ENCODE data around the gene GALNT18.

GALNT18 gene

DNA sequence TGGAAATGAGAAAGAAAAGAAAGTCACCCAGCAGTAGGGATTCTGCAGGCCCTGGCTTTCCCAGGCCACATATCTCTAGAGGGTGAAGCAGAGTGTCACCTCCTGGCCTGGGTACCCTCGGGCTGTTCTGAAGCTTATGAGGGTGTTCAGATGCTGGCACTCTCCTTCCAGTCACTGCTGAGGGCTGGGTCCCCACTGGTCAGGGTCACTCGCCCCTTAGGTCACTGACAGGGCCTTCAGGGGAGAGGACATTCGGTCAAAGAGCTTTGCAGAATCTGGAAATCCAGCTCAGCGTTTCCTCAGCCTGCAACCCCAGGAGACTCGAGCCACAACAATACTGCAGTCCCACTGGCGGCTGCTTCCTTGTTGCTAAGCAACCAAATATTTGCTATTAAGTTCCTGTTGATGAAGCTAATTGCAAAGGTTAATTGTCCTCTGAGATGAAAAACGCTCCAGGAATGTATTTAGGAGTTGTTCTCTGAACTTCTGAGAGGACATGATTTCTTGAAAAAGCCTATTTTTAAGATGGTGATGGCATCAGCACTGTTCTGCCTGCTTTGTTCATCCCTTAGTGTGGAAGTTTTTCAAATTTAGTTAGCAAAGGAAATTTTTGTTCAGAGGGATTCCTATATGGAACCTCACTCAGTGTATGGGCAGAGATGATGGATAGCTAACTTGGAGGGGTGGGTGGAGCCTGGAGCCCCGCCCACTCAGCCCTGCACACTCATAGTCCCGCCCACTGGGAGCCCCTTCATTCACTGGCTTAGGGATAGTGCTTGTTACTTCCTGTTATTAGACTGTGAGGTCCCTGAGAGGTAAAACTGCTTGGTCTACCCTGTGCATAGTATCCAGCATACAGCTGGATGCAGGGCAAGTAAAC is 378.0 kb downstream of the GALNT18 start:
- Histone ChIP-seq H3K27me3 (ENCODE audit: insufficient read depth, poor library complexity, severe bottlenecking) (no peaks in the 10 kb centered on the region), H3K27ac (replicated peaks) (no peak overlapping the region), H3K4me3 (replicated peaks; ENCODE audit: insufficient read depth, low read length) (no peak overlapping the region)
- DNase-seq (ENCODE audit: low read depth in 1 of 2, low spot score in 1 of 2), result no peak
- TF ChIP-seq, protein P1, sequence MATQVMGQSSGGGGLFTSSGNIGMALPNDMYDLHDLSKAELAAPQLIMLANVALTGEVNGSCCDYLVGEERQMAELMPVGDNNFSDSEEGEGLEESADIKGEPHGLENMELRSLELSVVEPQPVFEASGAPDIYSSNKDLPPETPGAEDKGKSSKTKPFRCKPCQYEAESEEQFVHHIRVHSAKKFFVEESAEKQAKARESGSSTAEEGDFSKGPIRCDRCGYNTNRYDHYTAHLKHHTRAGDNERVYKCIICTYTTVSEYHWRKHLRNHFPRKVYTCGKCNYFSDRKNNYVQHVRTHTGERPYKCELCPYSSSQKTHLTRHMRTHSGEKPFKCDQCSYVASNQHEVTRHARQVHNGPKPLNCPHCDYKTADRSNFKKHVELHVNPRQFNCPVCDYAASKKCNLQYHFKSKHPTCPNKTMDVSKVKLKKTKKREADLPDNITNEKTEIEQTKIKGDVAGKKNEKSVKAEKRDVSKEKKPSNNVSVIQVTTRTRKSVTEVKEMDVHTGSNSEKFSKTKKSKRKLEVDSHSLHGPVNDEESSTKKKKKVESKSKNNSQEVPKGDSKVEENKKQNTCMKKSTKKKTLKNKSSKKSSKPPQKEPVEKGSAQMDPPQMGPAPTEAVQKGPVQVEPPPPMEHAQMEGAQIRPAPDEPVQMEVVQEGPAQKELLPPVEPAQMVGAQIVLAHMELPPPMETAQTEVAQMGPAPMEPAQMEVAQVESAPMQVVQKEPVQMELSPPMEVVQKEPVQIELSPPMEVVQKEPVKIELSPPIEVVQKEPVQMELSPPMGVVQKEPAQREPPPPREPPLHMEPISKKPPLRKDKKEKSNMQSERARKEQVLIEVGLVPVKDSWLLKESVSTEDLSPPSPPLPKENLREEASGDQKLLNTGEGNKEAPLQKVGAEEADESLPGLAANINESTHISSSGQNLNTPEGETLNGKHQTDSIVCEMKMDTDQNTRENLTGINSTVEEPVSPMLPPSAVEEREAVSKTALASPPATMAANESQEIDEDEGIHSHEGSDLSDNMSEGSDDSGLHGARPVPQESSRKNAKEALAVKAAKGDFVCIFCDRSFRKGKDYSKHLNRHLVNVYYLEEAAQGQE (IDR thresholded peaks at IDR 0.05; ENCODE audit: insufficient replicate concordance, low read depth), result no peak
- TF ChIP-seq POLR2AphosphoS5 (IDR thresholded peaks at IDR 0.05; ENCODE audit: low read depth) (no peak), GABPA (IDR thresholded peaks at IDR 0.05; ENCODE audit: low read depth) (no peak), SPI1 (IDR thresholded peaks at IDR 0.05; ENCODE audit: borderline replicate concordance, low read depth) (no peak)
- TF ChIP-seq, protein P2, sequence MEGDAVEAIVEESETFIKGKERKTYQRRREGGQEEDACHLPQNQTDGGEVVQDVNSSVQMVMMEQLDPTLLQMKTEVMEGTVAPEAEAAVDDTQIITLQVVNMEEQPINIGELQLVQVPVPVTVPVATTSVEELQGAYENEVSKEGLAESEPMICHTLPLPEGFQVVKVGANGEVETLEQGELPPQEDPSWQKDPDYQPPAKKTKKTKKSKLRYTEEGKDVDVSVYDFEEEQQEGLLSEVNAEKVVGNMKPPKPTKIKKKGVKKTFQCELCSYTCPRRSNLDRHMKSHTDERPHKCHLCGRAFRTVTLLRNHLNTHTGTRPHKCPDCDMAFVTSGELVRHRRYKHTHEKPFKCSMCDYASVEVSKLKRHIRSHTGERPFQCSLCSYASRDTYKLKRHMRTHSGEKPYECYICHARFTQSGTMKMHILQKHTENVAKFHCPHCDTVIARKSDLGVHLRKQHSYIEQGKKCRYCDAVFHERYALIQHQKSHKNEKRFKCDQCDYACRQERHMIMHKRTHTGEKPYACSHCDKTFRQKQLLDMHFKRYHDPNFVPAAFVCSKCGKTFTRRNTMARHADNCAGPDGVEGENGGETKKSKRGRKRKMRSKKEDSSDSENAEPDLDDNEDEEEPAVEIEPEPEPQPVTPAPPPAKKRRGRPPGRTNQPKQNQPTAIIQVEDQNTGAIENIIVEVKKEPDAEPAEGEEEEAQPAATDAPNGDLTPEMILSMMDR (IDR thresholded peaks at IDR 0.05; ENCODE audit: insufficient read depth, low read length), result no peak

GRCh38 chr11:11243209-11243589 is 378.6 kb downstream of the GALNT18 start:
- Histone ChIP-seq H3K27me3 (ENCODE audit: insufficient read depth, poor library complexity, severe bottlenecking) (no peaks in the 10 kb centered on the region), H3K4me3 (replicated peaks; ENCODE audit: insufficient read depth, low read length) (no peak overlapping the region), H3K27ac (replicated peaks) (no peak overlapping the region)
- no peak for DNase-seq (ENCODE audit: low read depth in 1 of 2, low spot score in 1 of 2)
- TF ChIP-seq SPI1 (IDR thresholded peaks at IDR 0.05; ENCODE audit: borderline replicate concordance, low read depth) (no peak), GABPA (IDR thresholded peaks at IDR 0.05; ENCODE audit: low read depth) (no peak), POLR2AphosphoS5 (IDR thresholded peaks at IDR 0.05; ENCODE audit: low read depth) (no peak)
- TF ChIP-seq, protein P1 (IDR thresholded peaks at IDR 0.05; ENCODE audit: insufficient replicate concordance, low read depth), result no peak
- TF ChIP-seq, protein P2 (IDR thresholded peaks at IDR 0.05; ENCODE audit: insufficient read depth, low read length), result no peak

DNA sequence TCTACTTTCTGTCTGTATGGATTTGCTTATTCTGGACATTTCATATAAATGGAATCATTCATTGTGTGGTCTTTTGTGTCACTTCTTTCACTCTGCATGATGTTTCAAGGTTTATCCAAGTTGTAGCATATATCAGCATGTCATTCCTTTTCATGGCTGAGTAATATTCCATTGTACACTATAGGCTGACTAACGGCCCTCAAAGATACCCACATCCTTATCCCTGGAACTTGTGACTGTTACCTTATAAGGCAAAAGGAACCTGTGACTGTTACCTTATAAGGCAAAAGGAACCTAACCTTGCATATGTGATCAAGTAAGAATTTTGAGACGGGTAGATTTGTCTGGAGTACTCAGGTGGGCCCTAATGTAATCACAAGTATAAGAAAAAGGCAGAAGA is 380.5 kb downstream of the GALNT18 start:
- H3K27ac ChIP-seq (replicated peaks), result no peak overlapping the region
- TF ChIP-seq POLR2AphosphoS5 (IDR thresholded peaks at IDR 0.05; ENCODE audit: low read depth) (no peak), SPI1 (IDR thresholded peaks at IDR 0.05; ENCODE audit: borderline replicate concordance, low read depth) (no peak)
- TF ChIP-seq, protein P1 (IDR thresholded peaks at IDR 0.05; ENCODE audit: insufficient replicate concordance, low read depth), result no peak
- TF ChIP-seq, protein P2 (IDR thresholded peaks at IDR 0.05; ENCODE audit: insufficient read depth, low read length), result no peak
- no peaks in the 10 kb centered on the region for H3K27me3 ChIP-seq (ENCODE audit: insufficient read depth, poor library complexity, severe bottlenecking)
- no peak overlapping the region for H3K4me3 ChIP-seq (replicated peaks; ENCODE audit: insufficient read depth, low read length)
- no peak for DNase-seq (ENCODE audit: low read depth in 1 of 2, low spot score in 1 of 2)
